ENCODE data around the gene SKAP2.

The SKAP2 gene

GRCh38 chr7:26658389-26659084 lies 205.9 kb downstream of the SKAP2 start:
- no peak for DNase-seq

- DNase-seq = no peak
These were observed 206.6 kb downstream of the SKAP2 start for GRCh38 chr7:26657686-26658388.

GRCh38 chr7:26657206-26657641 lies 207.2 kb downstream of the SKAP2 start:
- DNase-seq = no peak

- no peak for DNase-seq
These were observed 207.7 kb downstream of the SKAP2 start for GRCh38 chr7:26656735-26657134.

- no peak for DNase-seq
These were observed 208.6 kb downstream of the SKAP2 start for GRCh38 chr7:26655781-26656180.

- no peak for DNase-seq
These were observed 210.7 kb downstream of the SKAP2 start for GRCh38 chr7:26653430-26654399.

GRCh38 chr7:26652401-26653100 lies 211.8 kb downstream of the SKAP2 start:
- DNase-seq = no peak

- DNase-seq = no peak
These were observed 214.3 kb downstream of the SKAP2 start for GRCh38 chr7:26650103-26650502.

DNA sequence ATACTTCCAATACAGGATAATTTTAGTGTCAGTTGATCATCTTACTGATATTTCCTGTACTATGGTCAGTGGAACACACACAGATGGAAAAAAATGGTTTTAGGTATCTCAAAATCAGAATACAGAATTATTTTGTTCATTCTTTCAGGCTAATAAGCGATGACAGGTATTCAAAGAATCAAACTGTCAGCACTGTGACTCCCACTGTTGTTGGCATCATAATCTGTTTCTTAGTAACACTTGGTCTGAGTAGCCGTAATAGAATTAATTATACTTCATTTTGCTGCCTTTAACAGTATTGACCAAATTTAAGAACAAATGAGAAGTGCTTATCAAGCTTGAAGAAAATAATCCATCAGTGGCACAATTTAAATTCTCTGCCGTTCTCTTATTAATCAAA lies 215.0 kb downstream of the SKAP2 start:
- no peak for DNase-seq

GRCh38 chr7:26648554-26648953 lies 215.8 kb downstream of the SKAP2 start:
- no peak for DNase-seq

GRCh38 chr7:26646336-26647048 lies 217.9 kb downstream of the SKAP2 start:
- no peak for DNase-seq

DNA sequence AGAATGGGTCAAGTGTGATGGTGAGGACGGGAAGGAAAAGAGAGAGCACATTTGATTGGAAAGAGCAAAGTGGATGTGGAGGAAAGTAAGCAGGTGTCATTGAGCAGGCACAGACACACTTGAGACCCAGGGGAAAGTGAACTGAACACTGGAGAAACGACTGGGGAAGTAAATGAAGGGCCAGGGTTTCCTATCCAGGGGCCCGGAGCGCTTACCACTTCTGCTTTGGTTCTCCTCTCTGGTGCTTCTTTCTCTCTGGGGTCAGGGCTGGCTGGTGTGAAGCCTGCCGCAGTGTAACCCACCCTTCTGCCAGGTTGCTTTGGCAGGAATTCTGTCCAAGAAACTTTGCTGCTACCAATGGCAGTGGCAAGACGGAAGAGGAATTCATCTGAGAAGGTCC lies 219.3 kb downstream of the SKAP2 start:
- no peak for DNase-seq

DNA sequence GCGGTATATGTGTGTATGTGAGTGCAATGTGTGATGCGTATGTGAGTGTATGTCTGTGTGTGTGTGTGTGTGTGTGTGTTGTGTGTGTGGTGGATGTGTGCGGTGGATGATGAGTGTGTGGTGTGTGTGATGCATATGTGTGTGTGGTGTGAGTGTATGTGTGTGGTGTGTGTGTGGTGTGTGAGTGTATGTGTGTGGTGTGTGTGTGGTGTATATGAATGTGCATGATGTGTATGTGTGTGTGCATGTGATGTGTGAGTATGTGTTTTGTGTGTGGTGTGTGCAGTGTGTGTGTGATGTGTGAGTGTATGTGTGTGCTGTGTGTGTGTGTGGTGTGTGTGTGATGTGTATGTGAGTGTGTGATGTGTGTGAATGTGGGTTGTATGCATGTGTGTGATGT lies 222.0 kb downstream of the SKAP2 start:
- no peak for DNase-seq

DNA sequence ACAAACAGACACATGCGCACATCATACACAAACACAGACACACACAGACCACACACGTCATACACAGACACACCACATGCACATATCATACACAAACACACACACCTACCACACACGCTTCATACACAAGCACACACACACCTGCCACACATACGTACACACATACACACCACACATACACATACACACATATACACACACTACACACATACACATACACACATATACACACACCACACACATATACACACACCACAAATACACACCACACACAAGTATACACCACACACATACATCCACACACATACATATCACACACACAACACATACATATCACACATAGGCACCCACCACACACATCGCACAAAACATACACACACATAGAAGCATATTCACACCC lies 224.7 kb downstream of the SKAP2 start:
- no peak for DNase-seq

GRCh38 chr7:26639111-26639510 lies 225.3 kb downstream of the SKAP2 start:
- no peak for DNase-seq

- DNase-seq = no peak
These were observed 226.2 kb downstream of the SKAP2 start for GRCh38 chr7:26638140-26638539.

GRCh38 chr7:26637610-26638009 lies 226.8 kb downstream of the SKAP2 start:
- no peak for DNase-seq

GRCh38 chr7:26636808-26637207 lies 227.6 kb downstream of the SKAP2 start:
- no peak for DNase-seq

DNA sequence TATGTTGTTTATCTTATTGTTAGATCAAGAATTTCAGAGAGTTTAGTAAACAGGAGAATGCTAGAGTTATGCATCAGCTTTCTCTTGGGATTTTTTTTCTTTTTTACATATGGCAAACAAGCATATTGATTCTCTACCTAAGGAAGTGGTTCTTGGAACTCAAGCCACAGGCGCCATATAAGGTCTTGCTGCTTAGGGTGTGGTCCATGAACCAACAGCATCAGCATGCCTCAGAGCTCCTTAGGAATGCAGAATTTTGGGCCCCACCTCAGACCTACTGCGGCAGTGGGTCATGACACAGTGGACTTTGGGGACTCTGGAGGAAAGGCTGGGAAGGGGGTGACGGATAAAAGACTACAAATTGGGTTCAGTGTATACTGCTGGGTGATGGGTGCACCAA lies 230.8 kb downstream of the SKAP2 start:
- no peak for DNase-seq

GRCh38 chr7:26631601-26632000 lies 232.8 kb downstream of the SKAP2 start:
- DNase-seq = no peak

DNA sequence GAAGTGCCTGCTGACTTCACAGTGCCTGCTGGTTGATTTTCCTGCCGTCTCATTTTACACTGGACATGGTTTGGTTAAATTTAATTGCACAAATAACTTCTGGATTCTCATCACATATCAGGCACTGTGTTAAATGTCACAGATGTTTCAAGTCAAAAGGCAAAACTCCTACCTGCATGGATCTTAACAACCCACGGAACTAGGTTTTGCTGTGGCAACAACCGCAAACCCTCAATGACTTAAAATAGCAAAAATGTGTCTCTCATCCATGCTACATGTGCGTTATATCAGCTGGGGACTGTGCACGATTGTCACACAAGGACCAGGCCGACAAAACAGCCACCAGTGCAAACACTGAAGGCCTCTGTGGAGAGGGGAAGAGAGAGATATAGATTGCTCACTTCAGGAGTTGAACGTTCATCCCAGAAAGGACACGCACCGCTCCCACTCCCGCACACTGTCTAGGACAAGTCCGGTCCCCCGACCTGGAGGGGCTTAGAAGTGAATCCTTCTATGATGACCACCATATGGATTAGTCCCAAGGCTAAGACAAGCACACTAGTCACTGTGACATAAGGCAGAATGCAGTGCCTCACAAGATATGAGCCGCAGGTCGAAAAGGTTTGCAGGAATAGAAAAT lies 233.3 kb downstream of the SKAP2 start:
- DNase-seq = no peak

GRCh38 chr7:26630361-26630760 lies 234.0 kb downstream of the SKAP2 start:
- DNase-seq = no peak
